T-cell (primary cell): ENCODE data around the gene ACAP2. TPM values are rescaled to one million over a fixed set of nuclear protein-coding genes. Genes with fewer than 3 reads are reported as not detected.
A peak's percentile ranks its signal among the peaks of the same experiment; 100 is the strongest.
"Not testable (repeated sequence)": the region's sequence is repeated elsewhere in the genome, so short reads cannot be mapped to it uniquely, and the experiment has no call there.

Experiments
- ATAC-seq, 4 experiments: fragments of 200-7000 bp in 3 of 4; fragments of 150-1000 bp in 1 of 4; cut with Tn5 transposase; replicated peaks in 1 of 4; 1 replicate in 3 of 4; 2 replicates in 1 of 4; pipeline ENCODE4 v1.10.0; 2021; ENCODE audit warnings: moderate library complexity in 3 of 4, mild to moderate bottlenecking in 2 of 4, moderate number of reproducible peaks in 1 of 4
- CTCF ChIA-PET, 2 donors: fragments of 300-600 bp; sonication (Branson Sonifier 250); formaldehyde crosslinking; loops; one replicate each; lab custom pipeline; 2022; ENCODE audit warnings: antibody characterized with exemption in 2 of 2; lab: Charles Lee
- POLR2A ChIA-PET, 2 donors: fragments of 300-600 bp; sonication (Branson Sonifier 250); formaldehyde crosslinking; loops; one replicate each; lab custom pipeline; 2022; ENCODE audit warnings: antibody characterized with exemption in 2 of 2; lab: Charles Lee
- DNase-seq, 35 experiments: peaks; one replicate each; pipeline versions ENCODE4 v3.0.0 to v3.0.0-alpha.2; 2013 to 2023
- H3K27ac ChIP-seq: one replicate; pipeline ENCODE4 v1.5.1; 2013; ENCODE audit warnings: low read length
- H3K27me3 ChIP-seq, 2 experiments: replicated peaks in 1 of 2; 1 replicate in 1 of 2; 2 replicates in 1 of 2; pipeline versions ENCODE4 v1.6.1 to v1.7.0; 2013; ENCODE audit warnings: low read length in 1 of 2, mixed read lengths in 1 of 2; ENCODE audit not compliant: control insufficient read depth in 2 of 2, insufficient read depth in 2 of 2; ENCODE audit errors: extremely low read depth in 1 of 2
- H3K36me3 ChIP-seq, 2 donors: 1 replicate in 1 of 2; 2 replicates in 1 of 2; pipeline versions ENCODE4 v1.6.1 to v1.7.0; 2013; ENCODE audit warnings: low read length in 1 of 2; ENCODE audit not compliant: control insufficient read depth in 2 of 2, insufficient read depth in 1 of 2; ENCODE audit errors: extremely low read depth in 1 of 2
- H3K4me1 ChIP-seq, 2 experiments: 1 replicate in 1 of 2; 2 replicates in 1 of 2; pipeline versions ENCODE4 v1.6.1 to v1.7.0; 2013; ENCODE audit warnings: low read length in 2 of 2, mixed read lengths in 1 of 2; ENCODE audit not compliant: insufficient read depth in 2 of 2, control insufficient read depth in 1 of 2; ENCODE audit errors: extremely low read depth in 1 of 2
- H3K4me3 ChIP-seq, 2 donors: 1 replicate in 1 of 2; 2 replicates in 1 of 2; pipeline versions ENCODE4 v1.5.1 to v1.7.0; 2013; ENCODE audit warnings: mild to moderate bottlenecking in 2 of 2, low read length in 1 of 2, moderate library complexity in 1 of 2; ENCODE audit not compliant: control insufficient read depth in 1 of 2; ENCODE audit errors: extremely low read depth in 1 of 2
- H3K9me3 ChIP-seq: 2 replicates; pipeline ENCODE4 v1.7.0; 2013
- H3K27ac Mint-ChIP-seq, 2 donors: one replicate each; pipeline ENCODE4 v1.8.0; 2020 to 2021; ENCODE audit warnings: mild to moderate bottlenecking in 2 of 2, mixed read lengths in 2 of 2
- H3K27me3 Mint-ChIP-seq, 2 donors: one replicate each; pipeline ENCODE4 v1.8.0; 2021 to 2022; ENCODE audit warnings: mixed read lengths in 2 of 2
- H3K36me3 Mint-ChIP-seq: one replicate; pipeline ENCODE4 v1.8.0; 2021; ENCODE audit warnings: mixed read lengths
- H3K4me1 Mint-ChIP-seq, 3 donors: one replicate each; pipeline ENCODE4 v1.8.0; 2020 to 2022; ENCODE audit warnings: mixed read lengths in 3 of 3, mild to moderate bottlenecking in 1 of 3
- H3K4me3 Mint-ChIP-seq, 3 donors: one replicate each; pipeline ENCODE4 v1.8.0; 2020 to 2022; ENCODE audit warnings: mild to moderate bottlenecking in 3 of 3, mixed read lengths in 3 of 3, moderate library complexity in 3 of 3
- H3K9me3 Mint-ChIP-seq, 3 donors: one replicate each; pipeline ENCODE4 v1.8.0; 2020 to 2022; ENCODE audit warnings: mixed read lengths in 3 of 3
- WGBS: methylation state at CpG from one replicate; pipeline ENCODE4 v1.1.5; 2013; ENCODE audit warnings: missing lambda C conversion rate; ENCODE audit not compliant: insufficient coverage; 5-methylcytosine and 5-hydroxymethylcytosine counted together
- total RNA-seq, 35 experiments: library from RNA in 6 of 35; stranded (reverse) in 6 of 35; fragments of 120-200 nt in 1 of 35; gene quantifications; one replicate each; pipeline versions ENCODE4 v1.2.1 to v1.2.4 and lab custom pipeline; 2013 to 2026

The ACAP2 gene
- total RNA-seq, 5 donors from 2014 or later (not counting 1 experiment from before 2014, with no cell fraction given) = 63.6 to 90.7 (median 72.5) TPM

DNA sequence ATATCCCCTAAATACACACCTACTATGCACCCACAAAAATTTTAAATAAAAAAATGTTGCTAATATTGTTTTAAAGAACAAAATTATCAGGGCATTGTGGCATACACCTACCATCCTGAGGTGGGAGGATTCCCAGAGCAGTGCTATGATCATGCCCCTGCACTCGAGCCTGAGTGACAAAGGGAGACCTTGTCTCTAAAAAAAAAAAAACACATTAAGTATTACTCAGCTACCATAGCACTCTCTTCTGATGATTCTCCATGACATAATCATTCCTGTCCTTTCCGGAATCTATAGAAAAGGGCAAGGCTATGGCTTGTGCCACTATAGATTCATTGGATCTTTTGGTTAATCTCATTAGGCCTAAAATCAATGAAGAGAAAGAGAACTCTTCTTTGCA is 77.4 kb downstream of the ACAP2 start:
- ChIA-PET POLR2A (no interaction called here), CTCF (no interaction called here)
- no peak overlapping the region for H3K4me3 Mint-ChIP-seq
- Histone ChIP-seq H3K27ac (no peak overlapping the region), H3K9me3 (no peaks in the 10 kb centered on the region), H3K4me3 (no peak overlapping the region), H3K4me1 (peaks cover 0 to 2% of the 10 kb centered on the region in 2 experiments), H3K27me3 (no peaks in the 10 kb centered on the region), H3K36me3 (peaks cover 0 to 16% of the 10 kb centered on the region in 2 donors)
- DNase-seq (no peak), ATAC-seq (no peak)
- peaks cover 34 to 40% (median 36%) of the 10 kb centered on the region in 3 donors for H3K4me1 Mint-ChIP-seq
- no peaks in the 10 kb centered on the region for H3K27me3 Mint-ChIP-seq
- H3K36me3 Mint-ChIP-seq = peaks cover 55% of the 10 kb centered on the region
- no peaks in the 10 kb centered on the region for H3K9me3 Mint-ChIP-seq
- WGBS = no CpG with 5 or more reads among the region's 2 CpGs
- no peak overlapping the region for H3K27ac Mint-ChIP-seq

- H3K4me1 ChIP-seq, DNase-seq, H3K27ac ChIP-seq, H3K4me3 ChIP-seq, H3K9me3 ChIP-seq, H3K9me3 Mint-ChIP-seq, H3K27me3 Mint-ChIP-seq, ATAC-seq, H3K27me3 ChIP-seq, CTCF ChIA-PET, H3K4me3 Mint-ChIP-seq: not testable (repeated sequence)
- H3K4me1 Mint-ChIP-seq = peaks cover 50 to 62% (median 60%) of the 10 kb centered on the region in 3 donors
- POLR2A ChIA-PET = interaction anchor here in 1 of 2 donors (0.5 kb wide), 1 partner anchor 103 kb away, joined by 3 read pairs; no protein-coding TSS in a partner anchor
- no CpG with 5 or more reads among the region's 2 CpGs for WGBS
- peak overlapping the region in 1 of 2 donors; percentile 17 for H3K27ac Mint-ChIP-seq
- H3K36me3 ChIP-seq = peaks cover 0 to 17% of the 10 kb centered on the region in 2 donors
- H3K36me3 Mint-ChIP-seq = peaks cover 61% of the 10 kb centered on the region
Observed at GRCh38 chr3:195357797-195358196, 85.0 kb downstream of the ACAP2 start.

DNA sequence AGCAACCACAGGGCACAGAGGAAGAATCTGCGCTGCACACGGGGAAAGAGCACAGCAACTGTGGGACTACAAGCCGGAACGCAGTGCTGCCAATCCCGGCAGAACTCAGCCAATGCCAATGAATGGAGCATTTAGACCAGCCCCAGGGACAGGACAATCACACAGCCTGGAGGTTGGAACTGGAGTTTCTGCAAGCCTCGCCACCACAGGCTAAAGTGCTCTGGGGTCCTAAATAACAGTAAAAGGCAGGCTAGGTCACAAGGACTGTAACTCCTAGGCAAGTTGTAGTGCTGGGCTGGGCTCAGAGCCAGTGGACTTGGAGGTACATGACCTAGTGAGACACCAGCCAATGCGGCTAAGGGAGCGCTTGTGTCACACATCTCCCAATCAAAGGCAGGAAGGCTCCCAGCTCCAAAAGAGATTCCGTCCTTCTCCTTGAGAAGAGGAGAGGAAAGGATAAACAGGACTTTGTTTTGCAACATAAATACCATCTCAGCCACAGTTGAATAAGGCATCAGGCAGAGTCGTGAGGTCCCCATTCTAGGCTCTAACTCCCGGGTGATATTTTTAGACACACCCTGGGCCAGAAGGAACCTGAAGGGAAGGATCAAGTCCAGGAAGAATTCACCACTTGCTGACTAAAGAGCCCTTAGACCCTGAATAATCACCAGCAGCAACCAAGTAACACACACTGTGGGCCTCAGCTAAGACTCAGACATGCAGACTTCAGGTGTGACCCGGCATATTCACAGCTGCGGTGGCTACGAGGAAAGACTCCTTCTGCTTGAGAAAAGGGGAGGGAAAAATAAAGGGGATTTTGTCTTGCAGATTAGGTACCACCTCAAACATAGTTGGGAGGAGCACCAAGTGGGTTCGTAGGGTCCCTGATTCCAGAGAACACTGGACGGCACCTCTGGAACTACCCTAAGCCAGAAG is 86.4 kb downstream of the ACAP2 start:
- CTCF ChIA-PET = no interaction called here
- H3K4me3 Mint-ChIP-seq = no peak overlapping the region
- DNase-seq (no peak), ATAC-seq (no peak)
- Histone ChIP-seq H3K4me1 (peaks cover 0 to 5% of the 10 kb centered on the region in 2 experiments), H3K27ac (no peak overlapping the region), H3K9me3 (no peaks in the 10 kb centered on the region), H3K36me3 (peaks cover 0 to 17% of the 10 kb centered on the region in 2 donors), H3K4me3 (no peak overlapping the region), H3K27me3 (no peaks in the 10 kb centered on the region)
- H3K9me3 Mint-ChIP-seq = no peaks in the 10 kb centered on the region
- H3K4me1 Mint-ChIP-seq = peaks cover 42 to 51% (median 48%) of the 10 kb centered on the region in 3 donors
- peaks cover 49% of the 10 kb centered on the region for H3K36me3 Mint-ChIP-seq
- WGBS = 97% methylated on average over 9 of the region's 16 CpGs
- H3K27me3 Mint-ChIP-seq = no peaks in the 10 kb centered on the region
- POLR2A ChIA-PET = no interaction called here
- no peak overlapping the region for H3K27ac Mint-ChIP-seq

GRCh38 chr3:195354009-195354408 is 88.8 kb downstream of the ACAP2 start:
- H3K4me3 ChIP-seq, H3K27ac ChIP-seq, H3K4me1 ChIP-seq, DNase-seq, H3K9me3 Mint-ChIP-seq, H3K27me3 Mint-ChIP-seq, CTCF ChIA-PET, ATAC-seq, H3K4me3 Mint-ChIP-seq, H3K9me3 ChIP-seq, H3K27me3 ChIP-seq, POLR2A ChIA-PET: not testable (repeated sequence)
- no CpG with 5 or more reads among the region's 2 CpGs for WGBS
- peaks cover 0 to 22% of the 10 kb centered on the region in 2 donors for H3K36me3 ChIP-seq
- peak overlapping the region in 1 of 2 donors; percentile 44 for H3K27ac Mint-ChIP-seq
- peaks cover 53% of the 10 kb centered on the region for H3K36me3 Mint-ChIP-seq
- H3K4me1 Mint-ChIP-seq = peaks cover 38 to 42% (median 40%) of the 10 kb centered on the region in 3 donors

DNA sequence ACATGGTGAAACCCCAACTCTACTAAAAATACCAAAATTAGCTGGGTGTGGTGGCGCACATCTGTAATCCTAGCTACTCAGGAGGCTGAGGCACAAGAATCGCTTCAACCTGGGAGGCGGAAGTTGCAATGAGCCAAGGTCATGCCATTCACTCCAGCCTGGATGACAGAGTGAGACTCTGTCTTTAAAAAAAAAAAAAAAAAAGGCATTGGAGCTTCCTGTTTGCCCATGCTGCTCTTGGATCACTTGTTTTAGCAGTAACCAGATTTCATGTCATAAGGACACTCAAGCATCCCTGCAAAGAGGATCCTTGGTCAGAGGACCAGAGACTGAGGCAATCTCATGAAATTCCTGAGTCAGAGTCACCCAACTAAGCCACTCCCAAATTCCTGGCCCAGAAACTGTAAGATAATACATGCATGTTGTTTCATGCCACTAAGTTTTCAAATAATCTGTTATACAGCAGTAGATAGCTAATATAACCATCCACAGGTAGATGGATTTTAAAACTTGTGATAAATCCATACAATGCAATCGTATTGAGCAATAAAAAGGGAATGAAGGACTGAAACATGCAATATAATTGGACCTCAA is 89.8 kb downstream of the ACAP2 start:
- ATAC-seq = no peak
- peaks cover 30 to 40% (median 35%) of the 10 kb centered on the region in 3 donors for H3K4me1 Mint-ChIP-seq
- H3K27ac Mint-ChIP-seq = peak overlapping the region in 1 of 2 donors; percentile 34
- Histone ChIP-seq H3K4me3 (no peak overlapping the region), H3K36me3 (peaks cover 0 to 22% of the 10 kb centered on the region in 2 donors), H3K9me3 (no peaks in the 10 kb centered on the region), H3K27me3 (no peaks in the 10 kb centered on the region), H3K27ac (no peak overlapping the region), H3K4me1 (peaks cover 0 to 5% of the 10 kb centered on the region in 2 experiments)
- ChIA-PET CTCF (interaction anchor here in 1 of 2 donors (0.6 kb wide), 1 partner anchor 43 kb away, joined by 5 read pairs; no protein-coding TSS in a partner anchor), POLR2A (no interaction called here)
- WGBS = 100% methylated on average over 1 of the region's 4 CpGs
- no peaks in the 10 kb centered on the region for H3K9me3 Mint-ChIP-seq
- H3K27me3 Mint-ChIP-seq = no peaks in the 10 kb centered on the region
- H3K36me3 Mint-ChIP-seq = peaks cover 52% of the 10 kb centered on the region
- H3K4me3 Mint-ChIP-seq = no peak overlapping the region
- no peak for DNase-seq

DNA sequence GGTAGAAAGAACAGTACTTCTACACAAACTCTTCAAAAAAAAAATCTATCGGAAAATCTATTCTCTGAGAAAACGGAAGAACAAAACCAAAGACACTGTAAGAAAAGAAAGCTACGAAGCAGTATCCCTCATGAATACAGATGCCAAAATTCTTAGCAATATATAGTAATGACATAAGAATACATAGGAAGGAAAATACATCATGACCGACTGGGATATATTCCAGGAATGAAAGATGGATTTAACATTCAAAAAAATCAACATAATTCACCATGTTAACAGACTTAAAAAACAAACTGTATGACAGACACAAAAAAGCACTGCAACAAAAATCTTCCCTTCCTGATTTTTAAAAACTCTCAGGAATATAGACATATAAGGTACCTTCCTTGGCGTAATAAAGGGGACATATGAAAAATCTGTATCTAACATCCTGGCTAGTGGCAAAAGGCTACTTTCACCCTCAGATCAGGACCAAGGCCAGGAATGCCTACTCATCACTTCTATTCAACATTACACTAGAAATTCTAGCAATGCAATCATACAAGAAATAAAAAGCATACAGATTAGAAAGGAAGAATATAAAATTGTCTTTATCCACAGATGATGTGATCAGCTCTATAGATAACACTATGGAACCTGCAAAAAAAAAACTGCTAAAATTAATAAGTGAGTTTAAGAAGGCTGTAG is 94.2 kb downstream of the ACAP2 start:
- H3K4me3 Mint-ChIP-seq = no peak overlapping the region
- peaks cover 0 to 9% of the 10 kb centered on the region in 2 donors for H3K36me3 ChIP-seq
- ChIA-PET POLR2A (interaction anchor here in 1 of 2 donors (0.6 to 0.7 kb wide), 2 partner anchors 13 to 30 kb away, joined by 3 to 5 read pairs; no protein-coding TSS in a partner anchor), CTCF (no interaction called here)
- H3K27me3 Mint-ChIP-seq = no peaks in the 10 kb centered on the region
- H3K36me3 Mint-ChIP-seq = peaks cover 27% of the 10 kb centered on the region
- no CpG with 5 or more reads among the region's 5 CpGs for WGBS
- H3K27ac ChIP-seq = no peak overlapping the region
- H3K4me1 Mint-ChIP-seq = peaks cover 29 to 37% (median 29%) of the 10 kb centered on the region in 3 donors
- no peaks in the 10 kb centered on the region for H3K9me3 Mint-ChIP-seq
- ATAC-seq = no peak
- no peaks in the 10 kb centered on the region for H3K27me3 ChIP-seq
- H3K9me3 ChIP-seq = no peaks in the 10 kb centered on the region
- no peak for DNase-seq
- no peak overlapping the region for H3K4me3 ChIP-seq
- no peak overlapping the region for H3K27ac Mint-ChIP-seq
- no peaks in the 10 kb centered on the region for H3K4me1 ChIP-seq
